HG03025 (cell line): Measurements from ENCODE around the gene ATP6V1F.

Experiments
- ATAC-seq: cut with Tn5 transposase; IDR thresholded peaks from one replicate; pipeline ENCODE4 v1.9.1; 2021; ENCODE audit warnings: mild to moderate bottlenecking, moderate library complexity; ENCODE audit not compliant: unreplicated experiment, low FRiP score

The ATP6V1F gene

GRCh38 chr7:128881458-128882125, 18.9 kb downstream of the ATP6V1F start:
- ATAC-seq: no peak

GRCh38 chr7:128882134-128882533, 19.5 kb downstream of the ATP6V1F start:
- no peak for ATAC-seq

GRCh38 chr7:128883622-128884448, 21.2 kb downstream of the ATP6V1F start:
- ATAC-seq: peak; percentile 61

GRCh38 chr7:128884561-128885369, 22.1 kb downstream of the ATP6V1F start:
- ATAC-seq: no peak

- no peak for ATAC-seq
These were observed 22.9 kb downstream of the ATP6V1F start for GRCh38 chr7:128885370-128886187.

- ATAC-seq: no peak
These were observed 23.9 kb downstream of the ATP6V1F start for GRCh38 chr7:128886391-128887168.

GRCh38 chr7:128887169-128888038, 24.7 kb downstream of the ATP6V1F start:
- no peak for ATAC-seq

- no peak for ATAC-seq
These were observed 25.5 kb downstream of the ATP6V1F start for GRCh38 chr7:128888039-128888755.

GRCh38 chr7:128888756-128889095, 26.1 kb downstream of the ATP6V1F start:
- ATAC-seq: no peak

GRCh38 chr7:128889121-128889520, 26.5 kb downstream of the ATP6V1F start:
- no peak for ATAC-seq

- no peak for ATAC-seq
These were observed 27.9 kb downstream of the ATP6V1F start for GRCh38 chr7:128890306-128891109.

- no peak for ATAC-seq
These were observed 28.7 kb downstream of the ATP6V1F start for GRCh38 chr7:128891110-128891941.

GRCh38 chr7:128891942-128892269, 29.2 kb downstream of the ATP6V1F start:
- no peak for ATAC-seq

GRCh38 chr7:128892521-128893250, 30.0 kb downstream of the ATP6V1F start:
- ATAC-seq: no peak

GRCh38 chr7:128893251-128894100, 30.8 kb downstream of the ATP6V1F start:
- no peak for ATAC-seq
